ENCODE results near the gene ACTR1A. TPM values are rescaled to one million over a fixed set of nuclear protein-coding genes. Genes with fewer than 3 reads are reported as not detected.

The ACTR1A gene
- total RNA-seq, 4 donors from 2014 or later = 77.7 to 131 (median 106) TPM

- no peak for DNase-seq (ENCODE audit: low spot score in 2 of 2)
Observed at GRCh38 chr10:102511583-102512274, 9.2 kb upstream of the ACTR1A start.

DNA sequence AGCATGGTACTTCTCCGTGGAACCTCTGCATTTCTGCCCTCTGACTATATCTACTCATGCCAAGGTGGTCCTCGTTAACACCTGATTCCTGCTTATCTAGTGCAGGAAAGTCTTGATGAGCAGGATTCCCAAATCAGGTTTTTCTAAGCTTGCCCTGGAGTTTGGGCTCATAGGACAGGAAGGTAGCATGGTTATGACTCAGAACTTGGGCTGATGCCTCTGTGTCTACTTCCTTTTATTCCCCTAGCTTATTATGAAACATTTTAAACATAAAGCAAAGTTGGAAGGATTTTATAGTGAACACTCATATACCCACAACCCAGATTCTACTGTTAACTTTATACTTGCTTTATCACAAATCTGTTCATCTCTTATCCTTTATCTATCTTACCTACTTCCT is 6.9 kb upstream of the ACTR1A start:
- 30 to 36% methylated on average over 2 of the region's 2 CpGs for WGBS, 2 donors
- no peak for DNase-seq (ENCODE audit: low spot score in 2 of 2)
- intact Hi-C loops (cut with DNase I; ENCODE audit: low total_unique reads) = no loop called here
- no peak overlapping the region for H3K4me3 ChIP-seq (ENCODE audit: low read depth, poor library complexity, severe bottlenecking)
- TF ChIP-seq, protein P1, sequence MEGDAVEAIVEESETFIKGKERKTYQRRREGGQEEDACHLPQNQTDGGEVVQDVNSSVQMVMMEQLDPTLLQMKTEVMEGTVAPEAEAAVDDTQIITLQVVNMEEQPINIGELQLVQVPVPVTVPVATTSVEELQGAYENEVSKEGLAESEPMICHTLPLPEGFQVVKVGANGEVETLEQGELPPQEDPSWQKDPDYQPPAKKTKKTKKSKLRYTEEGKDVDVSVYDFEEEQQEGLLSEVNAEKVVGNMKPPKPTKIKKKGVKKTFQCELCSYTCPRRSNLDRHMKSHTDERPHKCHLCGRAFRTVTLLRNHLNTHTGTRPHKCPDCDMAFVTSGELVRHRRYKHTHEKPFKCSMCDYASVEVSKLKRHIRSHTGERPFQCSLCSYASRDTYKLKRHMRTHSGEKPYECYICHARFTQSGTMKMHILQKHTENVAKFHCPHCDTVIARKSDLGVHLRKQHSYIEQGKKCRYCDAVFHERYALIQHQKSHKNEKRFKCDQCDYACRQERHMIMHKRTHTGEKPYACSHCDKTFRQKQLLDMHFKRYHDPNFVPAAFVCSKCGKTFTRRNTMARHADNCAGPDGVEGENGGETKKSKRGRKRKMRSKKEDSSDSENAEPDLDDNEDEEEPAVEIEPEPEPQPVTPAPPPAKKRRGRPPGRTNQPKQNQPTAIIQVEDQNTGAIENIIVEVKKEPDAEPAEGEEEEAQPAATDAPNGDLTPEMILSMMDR (IDR thresholded peaks at IDR 0.05) = no peak
- TF ChIP-seq POLR2A (IDR thresholded peaks at IDR 0.05) = no peak

More at GRCh38 chr10:102511583-102512274, 9.2 kb upstream of the ACTR1A start:
- 81 to 87% methylated on average over 6 of the region's 6 CpGs for WGBS, 2 donors
- TF ChIP-seq, protein P1 (IDR thresholded peaks at IDR 0.05) = no peak
- H3K4me3 ChIP-seq (ENCODE audit: low read depth, poor library complexity, severe bottlenecking) = no peak overlapping the region
- intact Hi-C loops (cut with DNase I; ENCODE audit: low total_unique reads) = no loop called here

DNA sequence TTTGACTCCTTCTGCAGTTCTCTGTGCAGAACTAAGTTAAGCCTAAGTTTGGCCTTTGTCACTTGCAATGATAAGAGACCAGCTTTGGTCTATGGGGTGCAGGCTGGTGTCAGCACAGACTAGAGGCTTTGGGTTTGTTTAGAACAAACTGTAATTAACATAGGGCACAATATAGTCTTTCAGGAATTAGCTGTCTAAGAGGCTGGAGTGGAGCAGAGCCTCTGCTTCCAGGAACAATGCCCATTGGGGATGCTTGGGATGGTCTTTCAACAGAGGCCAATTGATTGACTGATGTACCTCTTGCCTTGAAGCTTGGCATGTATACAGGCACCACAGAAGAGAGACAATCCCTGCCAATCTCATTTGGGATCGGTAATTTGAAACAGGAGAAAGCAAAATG is 6.0 kb upstream of the ACTR1A start:
- no peak overlapping the region for H3K4me3 ChIP-seq (ENCODE audit: low read depth, poor library complexity, severe bottlenecking)
- TF ChIP-seq, protein P1 (IDR thresholded peaks at IDR 0.05) = no peak
- TF ChIP-seq POLR2A (IDR thresholded peaks at IDR 0.05) = no peak
- intact Hi-C loops (cut with DNase I; ENCODE audit: low total_unique reads) = no loop called here
- WGBS, 2 donors = 50 to 56% methylated on average over 1 of the region's 1 CpG
- no peak for DNase-seq (ENCODE audit: low spot score in 2 of 2)

GRCh38 chr10:102507521-102507920 is 5.0 kb upstream of the ACTR1A start:
- intact Hi-C loops (cut with DNase I; ENCODE audit: low total_unique reads) = no loop called here
- TF ChIP-seq, protein P1 (IDR thresholded peaks at IDR 0.05) = no peak
- no peak for TF ChIP-seq POLR2A (IDR thresholded peaks at IDR 0.05)
- WGBS, 2 donors = 46 to 49% methylated on average over 3 of the region's 3 CpGs
- DNase-seq (ENCODE audit: low spot score in 2 of 2) = no peak
- no peak overlapping the region for H3K4me3 ChIP-seq (ENCODE audit: low read depth, poor library complexity, severe bottlenecking)

- TF ChIP-seq, protein P1 (IDR thresholded peaks at IDR 0.05) = no peak
- DNase-seq (ENCODE audit: low spot score in 2 of 2) = no peak
- no peak overlapping the region for H3K4me3 ChIP-seq (ENCODE audit: low read depth, poor library complexity, severe bottlenecking)
- 71 to 86% methylated on average over 10 of the region's 10 CpGs for WGBS, 2 donors
- intact Hi-C loops (cut with DNase I; ENCODE audit: low total_unique reads) = no loop called here
Observed at GRCh38 chr10:102505462-102506115, 3.1 kb upstream of the ACTR1A start.
